ENCODE data around the gene RNF151.

DNA sequence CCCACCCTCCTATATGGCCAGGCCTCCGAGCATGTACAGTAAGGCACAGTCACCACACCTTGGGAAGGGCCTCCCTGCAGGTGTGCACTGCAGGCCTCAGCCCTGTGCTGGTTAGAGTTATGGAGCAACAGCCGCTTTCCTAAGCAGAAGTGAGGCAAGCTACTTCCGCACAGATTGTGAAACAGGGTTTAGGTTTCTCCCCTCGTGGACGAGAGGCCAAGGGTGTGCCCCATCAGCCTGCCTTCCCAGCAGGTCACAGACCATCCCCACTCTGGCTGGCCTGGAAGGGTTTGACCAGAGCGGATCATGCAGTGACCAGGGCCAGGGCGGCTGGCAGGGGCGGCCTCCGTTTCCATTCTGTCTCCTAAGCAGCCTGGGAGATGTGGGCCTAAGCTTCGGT, 28.3 kb upstream of the RNF151 start:
- TF ChIP-seq BHLHE40 (IDR thresholded peaks at IDR 0.05; ENCODE audit: borderline replicate concordance) (no peak), ZNF384 (IDR thresholded peaks at IDR 0.05) (no peak), SP1 (IDR thresholded peaks at IDR 0.05) (no peak), FOXK2 (IDR thresholded peaks at IDR 0.05) (no peak), FOXM1 (IDR thresholded peaks at IDR 0.05; ENCODE audit: borderline replicate concordance) (no peak), ELF4 (IDR thresholded peaks at IDR 0.05) (no peak)

Measured in HEK293T (cell line).